KOPT-K1 (cell line): Measurements from ENCODE around the gene FICD.
"Not testable (repeated sequence)": the region's sequence is repeated elsewhere in the genome, so short reads cannot be mapped to it uniquely, and the experiment has no call there.

Source experiments
- H3K27ac ChIP-seq: fragments of 200-600 bp; sonication (generic); 2 replicates; pipeline ENCODE4 v1.5.1; 2016; ENCODE audit warnings: antibody characterized with exemption, mild to moderate bottlenecking, low read depth, low read length; ENCODE audit not compliant: poor library complexity, severe bottlenecking
- H3K36me3 ChIP-seq: fragments of 200-600 bp; sonication (generic); 2 replicates; pipeline ENCODE4 v1.5.1; 2017; ENCODE audit warnings: antibody characterized with exemption, mild to moderate bottlenecking, low read length, moderate library complexity; ENCODE audit not compliant: insufficient read depth
- H3K9me3 ChIP-seq: fragments of 200-600 bp; sonication (generic); 2 replicates; pipeline ENCODE4 v1.5.1; 2017; ENCODE audit warnings: antibody characterized with exemption, low read length, mild to moderate bottlenecking; ENCODE audit not compliant: insufficient read depth, poor library complexity, severe bottlenecking

FICD gene

DNA sequence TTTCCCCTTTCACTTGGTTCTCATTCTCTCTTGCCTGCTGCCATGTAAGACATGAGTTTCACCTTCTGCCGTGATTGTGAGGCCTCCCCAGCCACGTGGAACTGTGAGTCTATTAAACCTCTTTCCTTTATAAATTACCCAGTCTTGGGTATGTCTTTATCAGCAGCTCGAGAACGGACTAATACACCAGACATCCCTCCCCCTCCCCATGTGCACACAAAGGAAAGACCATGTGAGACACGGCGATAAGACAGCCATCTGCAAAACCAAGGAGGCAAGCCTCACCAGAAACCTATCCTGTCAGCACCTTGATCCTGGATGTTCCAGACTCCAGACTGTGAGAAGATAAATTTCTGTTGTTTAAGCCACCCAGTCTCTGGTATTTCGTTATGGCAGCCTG is 29.7 kb upstream of the FICD start:
- H3K36me3 ChIP-seq, H3K27ac ChIP-seq: not testable (repeated sequence)
- H3K9me3 ChIP-seq, result peaks cover 11% of the 10 kb centered on the region

DNA sequence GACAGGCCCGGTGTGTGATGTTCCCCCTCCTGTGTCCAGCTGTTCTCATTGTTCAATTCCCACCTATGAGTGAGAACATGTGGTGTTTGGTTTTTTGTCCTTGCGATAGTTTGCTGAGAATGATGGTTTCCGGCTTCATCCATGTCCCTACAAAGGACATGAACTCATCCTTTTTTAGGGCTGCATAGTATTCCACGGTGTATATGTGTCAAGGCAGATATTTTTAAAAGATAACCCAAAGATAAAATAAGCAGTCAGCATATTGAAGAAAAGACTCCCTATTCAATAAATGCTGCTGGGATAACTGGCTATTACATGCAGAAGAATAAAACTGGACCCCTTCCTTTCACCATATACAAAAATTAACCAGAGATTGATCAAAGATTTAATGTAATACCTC is 28.0 kb upstream of the FICD start:
- not testable (repeated sequence) for H3K27ac ChIP-seq, H3K36me3 ChIP-seq
- H3K9me3 ChIP-seq, result peaks cover 11% of the 10 kb centered on the region

DNA sequence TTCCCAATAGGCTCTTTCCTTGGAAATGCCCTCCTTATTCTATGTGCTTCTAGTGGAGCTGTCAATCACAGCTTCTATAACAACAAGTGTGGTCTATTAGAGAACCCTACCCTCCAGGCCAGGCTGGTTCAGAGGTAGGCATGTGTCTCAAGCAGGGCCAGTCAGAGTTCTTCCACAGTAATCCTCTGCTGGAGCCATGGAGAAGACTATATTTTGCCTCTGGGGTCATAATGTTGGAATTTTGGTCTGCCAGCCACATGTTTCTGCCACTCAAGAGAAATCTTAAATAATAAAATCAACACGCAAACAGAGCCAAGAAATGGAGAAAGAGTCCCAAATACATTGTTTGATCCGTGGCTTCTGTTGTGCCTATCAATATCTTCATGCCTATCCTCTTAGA is 23.8 kb upstream of the FICD start:
- Histone ChIP-seq H3K9me3 (peaks cover 11% of the 10 kb centered on the region), H3K27ac (no peak overlapping the region), H3K36me3 (no peaks in the 10 kb centered on the region)

DNA sequence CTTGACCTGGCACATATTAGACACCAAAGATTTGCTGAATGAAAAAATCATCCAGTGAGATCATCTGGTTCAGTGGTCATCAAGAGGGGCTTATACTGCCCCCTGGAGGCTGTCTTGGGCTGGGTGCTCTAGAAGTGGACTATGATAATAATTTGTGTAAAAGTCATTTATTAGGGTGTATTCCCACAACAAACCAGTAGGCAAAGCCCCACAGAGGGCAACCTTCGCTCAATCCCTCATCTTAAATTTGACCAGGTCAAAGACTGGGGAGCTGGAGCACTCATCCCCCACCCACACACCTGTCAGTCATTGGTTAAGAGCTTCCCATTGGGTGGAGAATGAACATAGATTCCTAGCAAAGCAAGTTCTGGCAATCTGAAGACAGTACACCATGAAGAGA is 20.0 kb upstream of the FICD start:
- H3K36me3 ChIP-seq, result no peaks in the 10 kb centered on the region
- no peak overlapping the region for H3K27ac ChIP-seq
- H3K9me3 ChIP-seq, result no peaks in the 10 kb centered on the region

DNA sequence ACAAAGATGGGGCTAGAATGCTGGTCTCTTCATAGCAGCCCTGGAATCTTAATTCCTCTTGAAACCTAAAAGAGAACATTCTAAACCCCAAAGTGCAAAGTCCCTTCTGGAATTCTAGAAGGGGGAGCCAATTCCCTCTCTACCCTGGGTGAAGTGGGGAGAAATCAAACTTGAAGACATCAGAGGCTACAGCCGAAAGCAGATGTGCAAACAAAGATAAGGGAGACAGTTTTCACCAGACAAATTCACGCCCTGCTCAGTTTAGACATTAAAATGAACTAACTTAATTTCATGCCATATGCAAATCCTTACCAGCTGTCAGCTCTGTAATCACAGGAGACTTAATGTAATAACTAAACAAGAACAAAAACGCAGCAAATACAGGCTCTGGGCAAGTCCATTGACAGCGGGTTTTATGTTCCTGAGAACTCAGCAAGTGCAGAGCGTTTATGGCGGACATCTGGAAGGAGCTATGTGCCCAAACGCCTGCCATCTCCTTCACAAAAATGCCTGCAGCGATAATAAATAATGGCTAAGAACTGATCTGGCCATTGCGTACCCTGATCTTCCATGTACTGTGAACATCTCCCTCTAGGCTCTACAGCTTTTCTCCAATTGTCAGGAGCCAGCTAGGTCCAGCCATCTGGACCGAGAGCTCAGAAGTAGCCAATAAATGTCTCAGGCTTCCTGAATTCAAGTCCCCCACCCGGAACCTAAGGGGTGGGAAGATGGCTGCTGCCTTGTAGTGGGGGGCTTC is 19.1 kb upstream of the FICD start:
- Histone ChIP-seq H3K27ac (no peak overlapping the region), H3K9me3 (no peaks in the 10 kb centered on the region), H3K36me3 (no peaks in the 10 kb centered on the region)

DNA sequence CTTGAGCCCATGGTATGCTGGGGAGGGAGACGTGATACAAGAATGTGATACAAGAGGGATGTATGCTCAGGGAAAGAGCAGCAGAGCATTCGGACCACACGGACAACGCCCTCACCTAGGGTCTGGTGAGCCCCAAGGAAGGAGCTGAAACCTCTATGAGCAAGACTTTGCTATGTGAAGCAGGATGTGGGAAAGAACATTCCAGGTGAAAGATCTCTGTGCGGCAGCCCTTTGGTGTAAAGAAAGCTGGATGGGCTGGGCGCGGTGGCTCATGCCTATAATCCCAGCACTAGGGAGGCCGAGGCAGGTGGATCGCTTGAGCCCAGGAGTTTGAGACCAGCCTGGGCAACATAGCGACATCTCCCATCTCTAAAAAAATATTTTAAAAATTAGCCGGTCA is 16.9 kb upstream of the FICD start:
- Histone ChIP-seq H3K36me3 (no peaks in the 10 kb centered on the region), H3K9me3 (peaks cover 10% of the 10 kb centered on the region), H3K27ac (no peak overlapping the region)

DNA sequence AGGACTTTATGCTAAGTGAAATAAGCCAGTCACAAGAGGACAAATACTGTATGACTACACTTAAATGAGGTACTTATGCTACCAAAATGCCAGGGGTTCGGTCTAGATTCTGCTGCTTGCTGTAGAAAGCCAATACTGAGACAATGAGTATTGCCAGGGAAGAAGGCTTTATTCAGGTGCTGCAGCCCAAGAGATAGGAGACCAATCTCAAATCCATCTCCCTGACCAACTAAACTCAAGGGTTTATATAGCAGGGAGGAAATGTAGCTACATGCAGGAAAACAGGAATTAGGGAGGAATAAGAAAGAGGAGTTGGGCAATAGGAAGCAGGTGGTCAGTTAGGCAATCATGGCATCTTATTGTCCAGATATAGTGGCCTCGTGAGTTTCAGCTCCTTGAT is 12.2 kb upstream of the FICD start:
- H3K36me3 ChIP-seq, result no peaks in the 10 kb centered on the region
- peaks cover 20% of the 10 kb centered on the region for H3K9me3 ChIP-seq
- H3K27ac ChIP-seq, result no peak overlapping the region

DNA sequence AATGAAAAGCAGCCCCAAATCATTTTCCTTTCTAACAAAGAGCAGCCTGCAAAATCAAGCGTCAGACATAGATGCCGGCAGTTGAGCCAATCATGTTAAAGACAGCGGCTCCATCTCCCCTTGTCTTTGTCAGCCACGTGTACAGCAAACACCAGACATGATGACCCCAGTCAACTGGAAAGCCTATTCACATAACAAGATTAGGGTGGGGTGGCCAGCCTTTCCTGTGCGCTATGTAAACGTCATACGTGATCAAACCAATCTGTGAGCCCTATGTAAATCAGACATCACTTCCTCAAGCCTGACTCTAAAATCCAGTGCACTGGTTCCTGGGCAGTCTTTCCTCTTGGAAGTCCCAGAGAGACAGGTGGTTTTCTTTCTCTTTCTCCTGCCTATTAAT is 9.9 kb upstream of the FICD start:
- Histone ChIP-seq H3K9me3 (peaks cover 20% of the 10 kb centered on the region), H3K27ac (no peak overlapping the region)

DNA sequence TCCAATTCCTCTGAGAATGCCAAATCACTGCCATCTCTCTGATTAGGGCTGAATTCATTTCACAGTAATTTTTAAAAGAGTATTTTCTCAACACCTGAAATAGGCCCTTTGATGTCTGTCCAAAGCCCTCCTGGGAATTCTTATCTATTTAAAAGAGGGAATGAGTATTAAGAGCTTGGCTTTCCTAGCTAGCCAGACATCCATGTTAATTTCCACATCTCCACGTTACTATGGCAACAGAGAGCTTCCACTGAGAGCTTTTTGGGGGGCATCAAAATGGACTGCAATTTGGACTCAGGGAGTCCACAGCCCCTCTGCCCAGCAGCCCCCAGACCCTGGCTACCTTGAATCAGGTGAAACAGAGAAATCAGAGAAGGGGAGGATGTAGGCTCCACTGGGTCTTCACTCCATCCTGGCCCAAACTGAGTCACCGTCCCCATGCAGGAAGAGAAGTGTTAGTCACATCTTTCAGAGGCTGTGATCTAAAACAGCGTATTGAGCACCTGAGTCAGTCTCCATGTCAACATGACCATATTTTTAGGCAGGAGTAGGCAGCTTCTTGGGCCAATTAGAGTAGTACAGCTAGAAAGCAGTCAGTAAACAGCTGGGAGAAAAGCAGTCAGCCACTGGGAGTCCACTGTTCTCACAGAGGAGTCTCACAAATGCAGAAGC is 7.0 kb upstream of the FICD start:
- H3K9me3 ChIP-seq, result peaks cover 10% of the 10 kb centered on the region
- no peak overlapping the region for H3K27ac ChIP-seq
- H3K36me3 ChIP-seq, result no peaks in the 10 kb centered on the region

More for the DNA sequence above, 9.9 kb upstream of the FICD start:
- no peaks in the 10 kb centered on the region for H3K36me3 ChIP-seq

DNA sequence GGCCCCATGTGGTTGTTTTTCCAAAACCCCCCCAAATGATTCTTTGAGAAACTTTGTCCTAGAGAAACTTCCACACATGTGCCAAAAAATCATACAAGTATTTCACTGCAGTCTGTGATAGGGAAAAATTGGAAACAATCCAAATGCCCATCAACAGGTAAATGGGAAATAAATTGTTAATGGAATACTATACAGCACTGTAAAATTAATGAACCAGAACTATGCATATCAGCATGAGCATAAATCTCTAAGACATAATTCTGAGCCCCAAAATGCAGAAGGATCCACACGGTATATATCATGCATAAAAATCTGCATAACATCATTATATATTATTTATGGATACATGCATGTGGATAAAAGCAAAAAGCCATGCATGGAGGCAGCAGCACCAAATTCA is 5.3 kb upstream of the FICD start:
- no peak overlapping the region for H3K27ac ChIP-seq
- no peaks in the 10 kb centered on the region for H3K9me3 ChIP-seq
- no peaks in the 10 kb centered on the region for H3K36me3 ChIP-seq

DNA sequence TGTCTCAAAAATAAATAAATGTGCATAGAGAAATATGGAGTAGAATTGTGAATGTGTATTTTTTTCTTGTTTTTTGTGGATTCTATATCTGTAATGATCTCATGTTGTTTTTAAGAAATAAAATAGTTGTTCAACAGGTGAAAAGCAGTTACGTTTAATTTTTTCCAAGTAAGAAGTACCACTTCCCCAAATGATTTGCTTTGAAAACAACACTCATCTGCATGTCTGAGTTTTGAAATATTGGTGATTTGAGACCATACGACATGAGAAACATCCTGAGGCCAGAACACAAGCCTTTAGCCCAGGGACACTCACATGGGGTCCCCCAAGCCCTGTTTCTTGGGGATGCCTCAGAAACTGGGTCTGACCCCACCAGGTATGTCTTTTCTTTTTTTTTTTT is 4.2 kb upstream of the FICD start:
- no peak overlapping the region for H3K27ac ChIP-seq
- H3K36me3 ChIP-seq, result no peaks in the 10 kb centered on the region
- no peaks in the 10 kb centered on the region for H3K9me3 ChIP-seq

DNA sequence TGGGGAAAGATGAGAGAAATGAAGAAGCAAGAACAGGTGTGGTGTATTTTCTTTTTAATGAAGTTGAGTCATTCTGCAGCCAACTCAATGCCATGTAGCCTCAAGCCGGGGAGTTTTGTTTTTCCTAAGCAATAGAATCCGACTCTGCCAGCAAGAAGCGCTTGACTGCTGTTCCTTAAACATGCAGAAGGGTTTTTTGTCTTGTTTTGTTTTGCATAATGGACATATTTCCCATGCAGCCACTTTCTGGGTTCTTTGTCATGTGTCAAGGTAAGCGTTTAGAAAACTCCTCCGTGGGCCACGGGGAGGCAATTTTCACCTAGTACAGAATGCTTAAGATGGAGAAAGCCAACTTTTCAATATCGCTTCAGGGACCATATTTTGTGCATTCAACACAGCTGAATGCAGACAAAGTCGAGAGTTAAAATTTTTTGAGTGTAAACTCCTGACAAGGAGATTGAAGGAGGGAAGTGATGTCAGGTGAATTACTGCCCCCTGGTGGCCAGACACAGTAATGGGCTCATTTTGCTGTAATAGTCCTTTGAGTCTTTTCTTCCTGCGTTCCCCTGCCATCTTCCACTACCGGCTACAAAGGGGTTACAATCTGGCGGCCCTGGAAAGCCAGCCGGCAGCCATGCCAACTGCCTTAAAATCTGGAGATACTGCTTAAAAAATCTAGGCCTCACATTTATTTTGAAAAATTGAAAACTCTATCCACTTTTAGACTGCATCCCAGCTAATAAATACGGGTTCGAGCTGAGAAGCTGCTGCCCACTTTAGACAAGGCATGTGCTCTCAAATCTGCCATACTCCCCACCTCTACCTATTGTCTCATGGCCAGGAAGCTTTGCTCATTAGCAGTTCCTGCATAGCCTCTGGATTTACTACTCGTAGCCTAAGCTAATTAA is 3.2 kb upstream of the FICD start:
- H3K36me3 ChIP-seq, result 0 out of 2 replicates have a peak, but pooled peaks cover under 1% of the 10 kb centered on the region
- H3K9me3 ChIP-seq, result no peaks in the 10 kb centered on the region
- no peak overlapping the region for H3K27ac ChIP-seq

DNA sequence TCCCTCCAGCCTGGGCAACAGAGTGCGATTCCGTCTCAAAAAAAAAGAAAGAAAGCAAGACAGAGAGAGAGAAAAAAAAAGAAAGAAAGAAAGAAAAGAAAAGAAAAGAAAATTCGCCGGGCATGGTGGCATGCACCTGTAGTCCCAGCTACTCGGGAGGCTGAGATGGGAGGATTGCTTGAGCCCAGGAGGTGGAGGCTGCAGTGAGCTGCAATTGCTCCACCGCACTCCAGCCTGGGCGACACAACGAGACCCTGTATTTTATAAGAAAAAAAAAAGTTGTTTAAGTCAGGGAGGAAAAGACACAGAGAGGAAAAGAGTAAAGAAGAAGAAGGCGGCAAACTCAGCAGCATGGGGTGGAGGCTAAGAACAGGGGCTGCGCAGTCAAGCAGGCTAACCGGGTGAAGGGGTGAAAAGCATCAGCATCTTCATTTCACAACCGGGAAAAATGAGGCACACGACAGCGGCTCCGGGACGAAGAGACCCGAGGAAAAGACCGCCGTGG is 557 bp upstream of the FICD start:
- no peaks in the 10 kb centered on the region for H3K9me3 ChIP-seq
- peak overlapping the region; percentile 63 for H3K27ac ChIP-seq
- H3K36me3 ChIP-seq, result peaks cover 27% of the 10 kb centered on the region

DNA sequence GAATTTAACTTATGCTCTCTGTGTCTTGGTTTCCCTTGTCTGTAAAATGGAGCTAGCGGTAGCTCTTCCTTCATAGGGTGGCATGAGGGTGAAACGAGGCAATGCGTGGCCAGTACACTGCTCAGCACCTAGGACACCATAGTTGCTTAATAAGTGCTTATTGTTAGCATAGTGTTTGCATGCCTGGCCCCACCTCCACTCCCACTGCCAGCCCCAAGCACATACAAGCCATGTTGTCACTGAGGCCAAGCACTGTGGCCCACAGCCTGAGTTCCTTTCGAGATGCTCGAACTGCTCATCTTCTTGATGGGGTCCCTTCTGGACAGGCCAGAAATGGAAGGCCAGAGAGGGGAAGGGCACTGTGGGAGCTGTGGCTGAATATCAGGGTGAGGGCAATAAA is 839 bp downstream of the FICD start:
- Histone ChIP-seq H3K9me3 (no peaks in the 10 kb centered on the region), H3K27ac (peak overlapping the region; percentile 63), H3K36me3 (peaks cover 41% of the 10 kb centered on the region)
